Uterus (tissue), 4 donors: ENCODE measurements around the gene CFAP251. TPM values are rescaled to one million over a fixed set of nuclear protein-coding genes. Genes with fewer than 3 reads are reported as not detected.
"Not testable (repeated sequence)": the region's sequence is repeated elsewhere in the genome, so short reads cannot be mapped to it uniquely, and the experiment has no call there.

Experiments used
- DNase-seq, 2 donors: peaks; one replicate each; pipeline ENCODE4 v3.0.0-alpha.2; 2019 to 2020
- H3K27ac ChIP-seq, 2 donors: fragments of 200-600 bp; sonication (generic); 1 replicate in 1 of 2; 2 replicates in 1 of 2; pipeline ENCODE4 v1.5.1; 2016 to 2018
- H3K27me3 ChIP-seq, 2 donors: fragments of 200-600 bp; sonication (generic); one replicate each; pipeline ENCODE4 v1.5.1; 2018 to 2019; ENCODE audit warnings: control low read depth in 1 of 2
- H3K36me3 ChIP-seq, 2 donors: fragments of 200-600 bp; sonication (generic); one replicate each; pipeline ENCODE4 v1.5.1; 2019; ENCODE audit warnings: control low read depth in 1 of 2
- H3K4me1 ChIP-seq, 2 donors: fragments of 200-600 bp; sonication (generic); one replicate each; pipeline ENCODE4 v1.5.1; 2018 to 2019; ENCODE audit warnings: control low read depth in 1 of 2
- H3K4me3 ChIP-seq, 2 donors: fragments of 200-600 bp; sonication (generic); 1 replicate in 1 of 2; 2 replicates in 1 of 2; pipeline ENCODE4 v1.5.1; 2018 to 2019; ENCODE audit warnings: mild to moderate bottlenecking in 1 of 2
- H3K9me3 ChIP-seq, 2 donors: fragments of 200-600 bp; sonication (generic); one replicate each; pipeline ENCODE4 v1.5.1; 2019; ENCODE audit warnings: control low read depth in 1 of 2
- CTCF ChIP-seq, 4 experiments: fragments of 200-600 bp in 2 of 4; fragments of 450-650 bp in 2 of 4; sonication (generic) in 2 of 4; IDR thresholded peaks; one replicate each; pipeline ENCODE4 v1.5.1; 2016 to 2019; ENCODE audit warnings: antibody characterized with exemption in 4 of 4, mild to moderate bottlenecking in 2 of 4, moderate library complexity in 1 of 4
- POLR2A ChIP-seq, 2 donors: fragments of 450-650 bp; IDR thresholded peaks; one replicate each; pipeline ENCODE4 v1.6.1; 2016; ENCODE audit warnings: antibody characterized with exemption in 2 of 2, mild to moderate bottlenecking in 1 of 2, moderate library complexity in 1 of 2
- intact Hi-C: fragments of 100-400 bp; cut with DNase I; formaldehyde crosslinking; loops from one replicate; pipeline ENCODE4 v1.15.1; 2023; ENCODE audit warnings: low total_unique reads
- total RNA-seq, 4 donors: library from RNA; depleted of rRNA in 3 of 4; stranded (reverse); fragments of >200 nt in 3 of 4; gene quantifications; one replicate each; pipeline versions ENCODE4 v1.1.0 to v1.2.4, GENCODE V29; 2014 to 2023
- donor health status: DM: yes; HTN: yes; CAD: no.

The CFAP251 gene
- total RNA-seq, 4 donors from 2014 or later = 5.9 to 135 (median 12.7) TPM

GRCh38 chr12:121873216-121873569 is 45.2 kb upstream of the CFAP251 start:
- intact Hi-C loops = no loop called here
- no peaks in the 10 kb centered on the region for H3K36me3 ChIP-seq
- no peaks in the 10 kb centered on the region for H3K27me3 ChIP-seq
- peak overlapping the region; percentile 46 to 65 for H3K27ac ChIP-seq
- H3K4me3 ChIP-seq = no peak overlapping the region
- no peaks in the 10 kb centered on the region for H3K4me1 ChIP-seq
- H3K9me3 ChIP-seq = no peaks in the 10 kb centered on the region
- TF ChIP-seq POLR2A (IDR thresholded peaks at IDR 0.05) (no peak), CTCF (IDR thresholded peaks at IDR 0.05) (no peak)
- no peak for DNase-seq

GRCh38 chr12:121874071-121874470 is 44.3 kb upstream of the CFAP251 start:
- intact Hi-C loops = no loop called here
- Histone ChIP-seq H3K27ac (no peak overlapping the region), H3K4me1 (no peaks in the 10 kb centered on the region), H3K9me3 (no peaks in the 10 kb centered on the region), H3K27me3 (no peaks in the 10 kb centered on the region), H3K36me3 (no peaks in the 10 kb centered on the region), H3K4me3 (no peak overlapping the region)
- TF ChIP-seq POLR2A (IDR thresholded peaks at IDR 0.05) = no peak
- TF ChIP-seq CTCF (IDR thresholded peaks at IDR 0.05) = no peak
- no peak for DNase-seq

GRCh38 chr12:121875582-121875981 is 42.8 kb upstream of the CFAP251 start:
- no peak for TF ChIP-seq POLR2A (IDR thresholded peaks at IDR 0.05)
- TF ChIP-seq CTCF (IDR thresholded peaks at IDR 0.05) = no peak
- intact Hi-C loops = no loop called here
- H3K36me3 ChIP-seq = no peaks in the 10 kb centered on the region
- no peak overlapping the region for H3K27ac ChIP-seq
- H3K27me3 ChIP-seq = no peaks in the 10 kb centered on the region
- DNase-seq = no peak
- no peaks in the 10 kb centered on the region for H3K4me1 ChIP-seq
- no peak overlapping the region for H3K4me3 ChIP-seq
- H3K9me3 ChIP-seq = no peaks in the 10 kb centered on the region

- intact Hi-C loops, H3K4me3 ChIP-seq, H3K27me3 ChIP-seq, DNase-seq, H3K27ac ChIP-seq, H3K36me3 ChIP-seq, H3K4me1 ChIP-seq, H3K9me3 ChIP-seq: not testable (repeated sequence)
These were observed 42.3 kb upstream of the CFAP251 start for GRCh38 chr12:121876080-121876447.

GRCh38 chr12:121883315-121883660 is 35.1 kb upstream of the CFAP251 start:
- DNase-seq = no peak
- intact Hi-C loops = no loop called here
- H3K4me3 ChIP-seq = no peak overlapping the region
- H3K36me3 ChIP-seq = no peaks in the 10 kb centered on the region
- H3K4me1 ChIP-seq = peaks cover 0 to 5% of the 10 kb centered on the region in 2 donors
- no peak overlapping the region for H3K27ac ChIP-seq
- H3K27me3 ChIP-seq = no peaks in the 10 kb centered on the region
- H3K9me3 ChIP-seq = no peaks in the 10 kb centered on the region
- no peak for TF ChIP-seq CTCF (IDR thresholded peaks at IDR 0.05)
- TF ChIP-seq POLR2A (IDR thresholded peaks at IDR 0.05) = no peak

GRCh38 chr12:121885129-121885528 is 33.3 kb upstream of the CFAP251 start:
- H3K27me3 ChIP-seq, H3K4me3 ChIP-seq, H3K9me3 ChIP-seq, DNase-seq, H3K36me3 ChIP-seq, H3K27ac ChIP-seq, intact Hi-C loops, H3K4me1 ChIP-seq: not testable (repeated sequence)
